HUDEP-2 (cell line): ENCODE results near the gene GJB3.
"Not testable (repeated sequence)": the region's sequence is repeated elsewhere in the genome, so short reads cannot be mapped to it uniquely, and the experiment has no call there.

Experiments
- DNase-seq, 76 experiments: peaks; one replicate each; lab custom pipeline; 2025; ENCODE audit not compliant: unreplicated experiment in 76 of 76; lab: John Stamatoyannopoulos, UW

Gene GJB3

GRCh38 chr1:34818862-34819261, 37.8 kb downstream of the GJB3 start:
- DNase-seq: not testable (repeated sequence)

- no peak for DNase-seq
Measured at GRCh38 chr1:34822202-34822601, 41.2 kb downstream of the GJB3 start.

- DNase-seq: no peak
Measured at GRCh38 chr1:34824817-34825454, 43.9 kb downstream of the GJB3 start.

- DNase-seq: no peak
Measured at GRCh38 chr1:34825455-34826091, 44.6 kb downstream of the GJB3 start.

- DNase-seq: no peak
Measured at GRCh38 chr1:34827341-34827941, 46.4 kb downstream of the GJB3 start.

- no peak for DNase-seq
Measured at GRCh38 chr1:34828611-34829010, 47.6 kb downstream of the GJB3 start.

GRCh38 chr1:34829250-34829649, 48.2 kb downstream of the GJB3 start:
- DNase-seq: no peak

GRCh38 chr1:34831721-34832246, 50.8 kb downstream of the GJB3 start:
- DNase-seq: no peak

- DNase-seq: no peak
Measured at GRCh38 chr1:34833711-34834110, 52.7 kb downstream of the GJB3 start.
